KMS-11 (cell line): ENCODE data around the gene ACAN.

ENCODE experiments used
- H2AFZ ChIP-seq: fragments of 200-600 bp; sonication (generic); 2 replicates; pipeline ENCODE4 v1.6.1; 2016; ENCODE audit warnings: antibody characterized with exemption, mixed run types, low read depth
- H3K27ac ChIP-seq: fragments of 200-600 bp; sonication (generic); 2 replicates; pipeline ENCODE4 v1.6.1; 2016; ENCODE audit warnings: mild to moderate bottlenecking, mixed run types
- H3K27me3 ChIP-seq: fragments of 200-600 bp; sonication (generic); 2 replicates; pipeline ENCODE4 v1.6.1; 2017; ENCODE audit warnings: mild to moderate bottlenecking, low read depth, mixed run types, moderate library complexity; ENCODE audit not compliant: insufficient read depth
- H3K36me3 ChIP-seq: fragments of 200-600 bp; sonication (generic); 2 replicates; pipeline ENCODE4 v1.6.1; 2017; ENCODE audit warnings: mild to moderate bottlenecking, mixed run types; ENCODE audit not compliant: insufficient read depth
- H3K4me1 ChIP-seq: fragments of 200-600 bp; sonication (generic); 2 replicates; pipeline ENCODE4 v1.6.1; 2016; ENCODE audit warnings: mild to moderate bottlenecking, low read depth, mixed run types; ENCODE audit not compliant: poor library complexity, severe bottlenecking
- H3K4me2 ChIP-seq: fragments of 200-600 bp; sonication (generic); 2 replicates; pipeline ENCODE4 v1.7.0; 2016; ENCODE audit warnings: mild to moderate bottlenecking, mixed run types
- H3K4me3 ChIP-seq: fragments of 200-600 bp; sonication (generic); IDR thresholded peaks from 2 replicates; pipeline ENCODE4 v1.6.1; 2017; ENCODE audit warnings: low read depth, low read length, mixed read lengths; ENCODE audit not compliant: insufficient read depth
- H3K79me2 ChIP-seq: fragments of 200-600 bp; sonication (generic); 2 replicates; pipeline ENCODE4 v1.6.1; 2016; ENCODE audit warnings: low read depth, mixed run types; ENCODE audit not compliant: insufficient read depth
- H3K9ac ChIP-seq: fragments of 200-600 bp; sonication (generic); 2 replicates; pipeline ENCODE4 v1.6.1; 2016; ENCODE audit warnings: mild to moderate bottlenecking, mixed run types
- H4K20me1 ChIP-seq: fragments of 200-600 bp; sonication (generic); 2 replicates; pipeline ENCODE4 v1.6.1; 2016; ENCODE audit warnings: mild to moderate bottlenecking, mixed run types; ENCODE audit not compliant: insufficient read depth
- TF ChIP-seq, protein P1 (sequence below): fragments of 200-600 bp; sonication (generic); conservative IDR thresholded peaks from 2 replicates; pipeline ENCODE4 v1.6.1; 2017; ENCODE audit warnings: low read depth, mild to moderate bottlenecking, antibody characterized with exemption, low read length, moderate library complexity, mixed read lengths

Gene ACAN

DNA sequence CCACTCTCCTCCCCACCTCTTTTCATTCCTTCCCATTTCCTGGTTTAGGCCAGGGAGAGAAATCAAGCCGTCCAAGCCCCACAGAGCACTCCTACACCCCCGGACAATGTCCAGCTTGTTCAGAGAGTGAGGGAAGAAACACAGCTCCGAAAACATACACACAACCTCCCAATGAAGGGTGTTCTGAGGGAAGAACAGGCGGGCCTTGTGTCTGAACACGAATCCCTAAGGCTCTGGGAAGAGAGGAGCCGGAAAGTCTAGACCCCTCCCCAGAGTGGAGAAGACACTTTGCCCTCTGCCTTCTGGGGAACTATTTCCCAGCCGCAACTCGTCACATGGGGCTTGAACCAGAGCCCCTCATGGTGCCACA is 30.5 kb downstream of the ACAN start:
- no peaks in the 10 kb centered on the region for H3K27me3 ChIP-seq
- H3K27ac ChIP-seq, result no peak overlapping the region
- H3K4me2 ChIP-seq, result no peak overlapping the region
- TF ChIP-seq, protein P1, sequence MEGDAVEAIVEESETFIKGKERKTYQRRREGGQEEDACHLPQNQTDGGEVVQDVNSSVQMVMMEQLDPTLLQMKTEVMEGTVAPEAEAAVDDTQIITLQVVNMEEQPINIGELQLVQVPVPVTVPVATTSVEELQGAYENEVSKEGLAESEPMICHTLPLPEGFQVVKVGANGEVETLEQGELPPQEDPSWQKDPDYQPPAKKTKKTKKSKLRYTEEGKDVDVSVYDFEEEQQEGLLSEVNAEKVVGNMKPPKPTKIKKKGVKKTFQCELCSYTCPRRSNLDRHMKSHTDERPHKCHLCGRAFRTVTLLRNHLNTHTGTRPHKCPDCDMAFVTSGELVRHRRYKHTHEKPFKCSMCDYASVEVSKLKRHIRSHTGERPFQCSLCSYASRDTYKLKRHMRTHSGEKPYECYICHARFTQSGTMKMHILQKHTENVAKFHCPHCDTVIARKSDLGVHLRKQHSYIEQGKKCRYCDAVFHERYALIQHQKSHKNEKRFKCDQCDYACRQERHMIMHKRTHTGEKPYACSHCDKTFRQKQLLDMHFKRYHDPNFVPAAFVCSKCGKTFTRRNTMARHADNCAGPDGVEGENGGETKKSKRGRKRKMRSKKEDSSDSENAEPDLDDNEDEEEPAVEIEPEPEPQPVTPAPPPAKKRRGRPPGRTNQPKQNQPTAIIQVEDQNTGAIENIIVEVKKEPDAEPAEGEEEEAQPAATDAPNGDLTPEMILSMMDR, result no peak
- no peaks in the 10 kb centered on the region for H3K4me1 ChIP-seq
- H4K20me1 ChIP-seq, result no peaks in the 10 kb centered on the region
- H3K9ac ChIP-seq, result no peak overlapping the region
- no peak overlapping the region for H2AFZ ChIP-seq
- no peaks in the 10 kb centered on the region for H3K36me3 ChIP-seq
- no peaks in the 10 kb centered on the region for H3K79me2 ChIP-seq
- no peak overlapping the region for H3K4me3 ChIP-seq

DNA sequence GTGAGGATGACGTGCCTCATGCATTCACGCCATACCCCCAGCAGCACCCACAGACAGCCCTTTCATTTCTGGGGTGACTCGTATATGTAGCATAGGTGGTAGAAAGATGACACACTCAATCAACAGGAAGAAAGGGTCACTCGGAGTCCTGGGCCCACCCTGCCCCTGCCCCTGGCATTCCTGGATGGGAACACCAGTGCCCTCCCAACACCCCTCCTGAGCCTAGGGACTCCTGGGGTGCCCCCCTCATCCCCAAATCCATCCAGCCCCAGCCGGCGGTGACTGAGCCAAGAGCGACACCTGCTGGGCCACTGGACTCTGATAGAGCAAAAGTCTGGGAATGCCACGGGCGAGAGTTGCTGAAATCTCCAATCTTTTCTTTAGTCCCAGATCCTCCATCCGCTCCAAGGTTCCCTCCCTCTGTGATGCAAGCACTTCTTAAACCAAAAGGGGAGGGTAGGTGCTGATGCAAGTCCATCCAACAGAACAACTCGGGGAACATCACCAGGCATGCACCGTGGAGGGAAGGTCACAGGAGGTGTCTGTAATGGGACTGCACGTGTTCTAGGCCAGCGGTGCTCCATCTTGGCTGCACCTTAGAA is 31.1 kb downstream of the ACAN start:
- H3K4me3 ChIP-seq, result no peak overlapping the region

DNA sequence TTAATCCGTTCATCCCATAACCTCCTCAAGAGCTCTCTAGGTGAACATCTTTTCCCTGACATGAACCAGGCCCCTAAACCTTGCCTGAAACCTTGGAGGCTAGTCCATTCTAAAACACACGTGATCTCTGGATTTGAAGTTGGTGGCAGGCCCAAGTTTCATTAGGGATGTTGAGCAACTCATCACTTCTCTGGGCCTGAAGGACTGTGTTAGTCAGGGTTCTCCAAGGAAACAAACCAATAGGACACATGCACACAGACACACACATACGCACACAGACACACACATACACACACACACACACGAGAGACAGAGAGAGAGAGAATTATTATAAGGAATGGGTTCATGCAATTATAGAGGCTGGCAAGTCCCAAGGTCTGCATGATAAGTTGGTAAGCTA is 31.9 kb downstream of the ACAN start:
- no peak overlapping the region for H3K27ac ChIP-seq
- no peaks in the 10 kb centered on the region for H4K20me1 ChIP-seq
- H3K4me1 ChIP-seq, result no peaks in the 10 kb centered on the region
- no peak overlapping the region for H2AFZ ChIP-seq
- H3K27me3 ChIP-seq, result no peaks in the 10 kb centered on the region
- H3K4me2 ChIP-seq, result no peak overlapping the region
- no peaks in the 10 kb centered on the region for H3K36me3 ChIP-seq
- no peak overlapping the region for H3K4me3 ChIP-seq
- H3K9ac ChIP-seq, result no peak overlapping the region
- H3K79me2 ChIP-seq, result no peaks in the 10 kb centered on the region
- TF ChIP-seq, protein P1, result no peak

More for the DNA sequence above, 31.1 kb downstream of the ACAN start:
- Histone ChIP-seq H3K27me3 (no peaks in the 10 kb centered on the region), H3K4me1 (no peaks in the 10 kb centered on the region), H3K9ac (no peak overlapping the region), H3K79me2 (no peaks in the 10 kb centered on the region), H4K20me1 (no peaks in the 10 kb centered on the region), H3K27ac (no peak overlapping the region), H3K4me2 (no peak overlapping the region), H3K36me3 (no peaks in the 10 kb centered on the region), H2AFZ (no peak overlapping the region)
- TF ChIP-seq, protein P1, result peak; percentile 59

DNA sequence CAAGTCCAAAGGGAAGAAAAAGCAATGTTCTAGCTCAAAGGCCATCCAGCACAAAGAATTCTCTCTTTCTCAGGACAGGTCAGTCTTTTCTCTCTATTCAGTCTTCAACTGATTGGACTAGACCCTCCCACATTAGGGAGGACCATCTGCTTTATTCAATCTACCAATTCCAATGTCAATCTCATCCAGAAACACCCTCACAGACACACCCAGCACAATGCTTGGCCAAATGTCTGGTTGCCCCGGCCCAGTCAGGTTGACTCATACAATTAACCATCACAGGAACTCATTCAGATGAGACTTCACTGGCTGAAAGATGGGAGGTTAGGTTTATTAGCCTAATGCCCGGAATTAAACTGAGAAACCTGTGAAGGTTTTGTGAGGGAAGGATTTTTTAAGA is 32.4 kb downstream of the ACAN start:
- Histone ChIP-seq H3K4me3 (no peak overlapping the region), H3K36me3 (no peaks in the 10 kb centered on the region)

More for the DNA sequence above, 32.4 kb downstream of the ACAN start:
- Histone ChIP-seq H3K79me2 (no peaks in the 10 kb centered on the region), H2AFZ (no peak overlapping the region), H3K4me2 (no peak overlapping the region), H3K27ac (no peak overlapping the region), H4K20me1 (no peaks in the 10 kb centered on the region), H3K27me3 (no peaks in the 10 kb centered on the region), H3K4me1 (no peaks in the 10 kb centered on the region), H3K9ac (no peak overlapping the region)
- TF ChIP-seq, protein P1, result no peak
